Measurements from ENCODE around the gene ETFA.
"Not testable (repeated sequence)": the region's sequence is repeated elsewhere in the genome, so short reads cannot be mapped to it uniquely, and the experiment has no call there.

ETFA gene

DNA sequence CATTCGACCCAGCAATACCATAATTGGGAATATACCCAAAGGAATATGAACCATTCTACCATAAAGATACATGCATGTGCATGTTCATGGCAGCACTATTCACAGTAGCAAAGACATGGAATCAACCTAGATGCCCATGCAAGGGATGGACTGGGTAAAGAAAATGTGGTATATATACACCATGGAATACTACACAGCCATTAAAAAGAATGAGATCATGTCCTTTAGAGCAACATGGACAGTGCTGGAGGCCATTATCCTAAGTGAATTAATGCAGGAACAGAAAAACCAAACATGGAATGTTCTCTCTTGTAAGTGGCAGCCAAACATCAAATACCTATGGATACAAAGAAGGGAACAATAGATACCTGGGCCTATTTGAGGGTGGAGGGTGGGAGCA, 7.4 kb downstream of the ETFA start:
- no peak overlapping the region for H3K27ac ChIP-seq (ENCODE audit: low read depth, low read length, poor library complexity, severe bottlenecking)
- no peak overlapping the region for H3K9ac ChIP-seq (ENCODE audit: low read length)
- no peaks in the 10 kb centered on the region for H3F3A ChIP-seq (ENCODE audit: insufficient read depth, low read length)
- no peaks in the 10 kb centered on the region for H3K9me3 ChIP-seq (ENCODE audit: low read length)
- TF ChIP-seq, protein P1, sequence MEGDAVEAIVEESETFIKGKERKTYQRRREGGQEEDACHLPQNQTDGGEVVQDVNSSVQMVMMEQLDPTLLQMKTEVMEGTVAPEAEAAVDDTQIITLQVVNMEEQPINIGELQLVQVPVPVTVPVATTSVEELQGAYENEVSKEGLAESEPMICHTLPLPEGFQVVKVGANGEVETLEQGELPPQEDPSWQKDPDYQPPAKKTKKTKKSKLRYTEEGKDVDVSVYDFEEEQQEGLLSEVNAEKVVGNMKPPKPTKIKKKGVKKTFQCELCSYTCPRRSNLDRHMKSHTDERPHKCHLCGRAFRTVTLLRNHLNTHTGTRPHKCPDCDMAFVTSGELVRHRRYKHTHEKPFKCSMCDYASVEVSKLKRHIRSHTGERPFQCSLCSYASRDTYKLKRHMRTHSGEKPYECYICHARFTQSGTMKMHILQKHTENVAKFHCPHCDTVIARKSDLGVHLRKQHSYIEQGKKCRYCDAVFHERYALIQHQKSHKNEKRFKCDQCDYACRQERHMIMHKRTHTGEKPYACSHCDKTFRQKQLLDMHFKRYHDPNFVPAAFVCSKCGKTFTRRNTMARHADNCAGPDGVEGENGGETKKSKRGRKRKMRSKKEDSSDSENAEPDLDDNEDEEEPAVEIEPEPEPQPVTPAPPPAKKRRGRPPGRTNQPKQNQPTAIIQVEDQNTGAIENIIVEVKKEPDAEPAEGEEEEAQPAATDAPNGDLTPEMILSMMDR (IDR thresholded peaks at IDR 0.05; ENCODE audit: low read length): no peak
- TF ChIP-seq EZH2 (IDR thresholded peaks at IDR 0.05; ENCODE audit: borderline replicate concordance, low read length): no peak
- no peak overlapping the region for H3K4me3 ChIP-seq (ENCODE audit: low read depth, low read length, poor library complexity, severe bottlenecking)
- peaks cover 18% of the 10 kb centered on the region for H3K36me3 ChIP-seq (ENCODE audit: insufficient read depth, low read length)
- no peak overlapping the region for H3K4me2 ChIP-seq (ENCODE audit: low read length)
- peaks cover 8% of the 10 kb centered on the region for H3K4me1 ChIP-seq (ENCODE audit: insufficient read depth, low read length, severe bottlenecking)
- H3K9me2 ChIP-seq (ENCODE audit: low read depth, low read length): no peaks in the 10 kb centered on the region
- H4K20me1 ChIP-seq (ENCODE audit: insufficient read depth, low read length): no peaks in the 10 kb centered on the region
- H3K27me3 ChIP-seq (ENCODE audit: insufficient read depth, low read length): no peaks in the 10 kb centered on the region
- H2AFZ ChIP-seq (ENCODE audit: low read length): no peak overlapping the region
- H3K79me2 ChIP-seq (ENCODE audit: insufficient read depth, low read length): peaks cover 97% of the 10 kb centered on the region

DNA sequence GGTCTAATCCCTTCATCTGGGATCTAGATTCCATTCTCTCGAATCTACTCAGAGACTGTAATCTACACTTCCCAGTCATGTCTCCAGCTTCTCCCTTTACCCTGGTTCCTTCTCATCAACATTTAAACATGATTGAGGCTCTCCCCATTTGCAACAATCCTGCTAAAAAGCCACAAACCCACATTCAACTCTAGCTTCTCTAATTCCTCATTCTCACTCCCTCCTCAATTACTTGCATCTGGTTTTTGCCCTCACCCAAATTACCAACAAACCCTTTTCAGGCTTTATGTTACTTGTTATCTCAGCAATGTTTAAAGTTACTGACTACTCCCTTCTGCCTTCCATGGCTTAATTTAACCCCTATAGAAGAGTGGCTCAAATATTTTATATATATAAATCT, 11.5 kb downstream of the ETFA start:
- H3K4me2 ChIP-seq (ENCODE audit: low read length): no peak overlapping the region
- no peak overlapping the region for H3K27ac ChIP-seq (ENCODE audit: low read depth, low read length, poor library complexity, severe bottlenecking)
- peaks cover 95% of the 10 kb centered on the region for H3K79me2 ChIP-seq (ENCODE audit: insufficient read depth, low read length)
- peaks cover 4% of the 10 kb centered on the region; the same call in 1 of the 2 replicates for H4K20me1 ChIP-seq (ENCODE audit: insufficient read depth, low read length)
- peaks cover 14% of the 10 kb centered on the region; the same call in 1 of the 2 replicates for H3K36me3 ChIP-seq (ENCODE audit: insufficient read depth, low read length)
- H3K4me1 ChIP-seq (ENCODE audit: insufficient read depth, low read length, severe bottlenecking): no peaks in the 10 kb centered on the region
- no peak overlapping the region for H3K4me3 ChIP-seq (ENCODE audit: low read depth, low read length, poor library complexity, severe bottlenecking)
- H3F3A ChIP-seq (ENCODE audit: insufficient read depth, low read length): no peaks in the 10 kb centered on the region
- H3K9ac ChIP-seq (ENCODE audit: low read length): no peak overlapping the region
- H3K9me2 ChIP-seq (ENCODE audit: low read depth, low read length): no peaks in the 10 kb centered on the region
- H3K27me3 ChIP-seq (ENCODE audit: insufficient read depth, low read length): no peaks in the 10 kb centered on the region
- no peak for TF ChIP-seq EZH2 (IDR thresholded peaks at IDR 0.05; ENCODE audit: borderline replicate concordance, low read length)
- TF ChIP-seq, protein P1 (IDR thresholded peaks at IDR 0.05; ENCODE audit: low read length): no peak
- no peak overlapping the region for H2AFZ ChIP-seq (ENCODE audit: low read length)
- H3K9me3 ChIP-seq (ENCODE audit: low read length): no peaks in the 10 kb centered on the region

DNA sequence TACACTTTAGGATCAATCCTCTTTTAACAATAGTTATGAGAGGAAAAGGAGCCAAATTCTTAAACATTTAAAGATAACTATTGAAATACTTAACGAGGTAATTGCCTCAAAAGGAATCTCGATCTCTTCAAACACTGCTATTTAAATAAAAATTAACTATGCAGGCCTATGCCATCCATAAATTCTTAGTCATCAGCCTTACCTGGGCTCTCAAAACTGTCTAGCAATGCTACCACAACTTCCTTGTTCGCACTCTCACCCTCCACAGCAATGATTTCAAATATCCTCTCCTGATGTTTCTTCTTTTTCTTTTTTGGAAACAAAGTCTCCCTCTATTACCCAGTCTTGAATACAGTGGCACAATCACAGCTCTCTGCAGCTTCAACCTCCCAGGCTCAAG, 12.3 kb downstream of the ETFA start:
- no peak overlapping the region for H2AFZ ChIP-seq (ENCODE audit: low read length)
- peaks cover 94% of the 10 kb centered on the region for H3K79me2 ChIP-seq (ENCODE audit: insufficient read depth, low read length)
- no peak overlapping the region for H3K4me3 ChIP-seq (ENCODE audit: low read depth, low read length, poor library complexity, severe bottlenecking)
- no peak for TF ChIP-seq EZH2 (IDR thresholded peaks at IDR 0.05; ENCODE audit: borderline replicate concordance, low read length)
- TF ChIP-seq, protein P1 (IDR thresholded peaks at IDR 0.05; ENCODE audit: low read length): no peak
- H3K27me3 ChIP-seq (ENCODE audit: insufficient read depth, low read length): no peaks in the 10 kb centered on the region
- H3K9ac ChIP-seq (ENCODE audit: low read length): no peak overlapping the region
- no peaks in the 10 kb centered on the region for H3K9me2 ChIP-seq (ENCODE audit: low read depth, low read length)
- no peak overlapping the region for H3K27ac ChIP-seq (ENCODE audit: low read depth, low read length, poor library complexity, severe bottlenecking)
- H3K4me1 ChIP-seq (ENCODE audit: insufficient read depth, low read length, severe bottlenecking): no peaks in the 10 kb centered on the region
- no peaks in the 10 kb centered on the region for H3F3A ChIP-seq (ENCODE audit: insufficient read depth, low read length)
- H4K20me1 ChIP-seq (ENCODE audit: insufficient read depth, low read length): peaks cover 4% of the 10 kb centered on the region; the same call in 1 of the 2 replicates
- no peaks in the 10 kb centered on the region for H3K9me3 ChIP-seq (ENCODE audit: low read length)
- H3K4me2 ChIP-seq (ENCODE audit: low read length): no peak overlapping the region
- H3K36me3 ChIP-seq (ENCODE audit: insufficient read depth, low read length): peaks cover 17% of the 10 kb centered on the region; the same call in 1 of the 2 replicates

DNA sequence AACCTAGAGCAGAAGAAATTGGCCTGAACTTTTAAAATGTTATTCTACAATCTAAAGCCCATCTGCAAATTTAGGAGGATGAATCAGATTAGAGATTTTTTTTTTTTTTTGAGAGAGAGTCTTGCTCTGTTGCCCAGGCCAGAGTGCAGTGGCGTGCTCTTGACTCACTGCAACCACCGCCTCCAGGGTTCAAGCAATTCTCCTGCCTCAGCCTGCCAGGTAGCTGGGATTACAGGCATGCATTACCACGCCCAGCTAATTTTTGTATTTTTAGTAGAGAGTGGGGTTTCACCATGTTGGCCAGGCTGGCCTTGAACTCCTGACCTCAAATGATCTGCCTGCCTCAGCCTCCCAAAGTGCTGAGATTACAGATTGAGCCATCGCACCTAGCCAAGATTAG, 13.3 kb downstream of the ETFA start:
- peaks cover 94% of the 10 kb centered on the region for H3K79me2 ChIP-seq (ENCODE audit: insufficient read depth, low read length)
- H3K27me3 ChIP-seq (ENCODE audit: insufficient read depth, low read length); H3K9me2 ChIP-seq (ENCODE audit: low read depth, low read length); H3K4me2 ChIP-seq (ENCODE audit: low read length); H3K27ac ChIP-seq (ENCODE audit: low read depth, low read length, poor library complexity, severe bottlenecking); H3K9ac ChIP-seq (ENCODE audit: low read length); H3F3A ChIP-seq (ENCODE audit: insufficient read depth, low read length); H3K9me3 ChIP-seq (ENCODE audit: low read length); H4K20me1 ChIP-seq (ENCODE audit: insufficient read depth, low read length); H2AFZ ChIP-seq (ENCODE audit: low read length); H3K4me3 ChIP-seq (ENCODE audit: low read depth, low read length, poor library complexity, severe bottlenecking); H3K4me1 ChIP-seq (ENCODE audit: insufficient read depth, low read length, severe bottlenecking): not testable (repeated sequence)
- H3K36me3 ChIP-seq (ENCODE audit: insufficient read depth, low read length): peaks cover 20% of the 10 kb centered on the region; the same call in 1 of the 2 replicates

Data from OCI-LY1 (cell line).